HuH-7 (cell line): ENCODE measurements around the gene DUSP1.

Experiments
- DNase-seq: peaks from one replicate; pipeline ENCODE4 v3.0.0; 2011; ENCODE audit warnings: low spot score

The DUSP1 gene

GRCh38 chr5:172777881-172778814 is 7.2 kb upstream of the DUSP1 start:
- peak; percentile 62 for DNase-seq

DNA sequence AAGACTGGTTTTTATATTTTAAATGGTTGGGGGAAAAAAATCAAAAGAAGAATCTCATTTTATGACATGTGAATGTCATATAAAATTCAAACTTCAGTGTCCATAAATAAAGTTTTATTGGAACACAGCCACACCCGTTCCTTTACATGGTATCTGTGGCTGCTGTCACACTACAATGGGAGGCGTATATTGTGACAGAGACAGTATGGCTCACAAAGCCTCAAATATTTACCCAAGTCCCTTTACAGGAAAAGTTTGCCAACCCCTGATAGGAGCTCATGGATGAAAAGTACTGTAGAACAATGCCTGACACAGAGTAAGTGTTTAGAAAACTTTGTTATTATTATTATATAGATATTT is 5.2 kb upstream of the DUSP1 start:
- no peak for DNase-seq

GRCh38 chr5:172775326-172776234 is 4.6 kb upstream of the DUSP1 start:
- peak; percentile 64 for DNase-seq

DNA sequence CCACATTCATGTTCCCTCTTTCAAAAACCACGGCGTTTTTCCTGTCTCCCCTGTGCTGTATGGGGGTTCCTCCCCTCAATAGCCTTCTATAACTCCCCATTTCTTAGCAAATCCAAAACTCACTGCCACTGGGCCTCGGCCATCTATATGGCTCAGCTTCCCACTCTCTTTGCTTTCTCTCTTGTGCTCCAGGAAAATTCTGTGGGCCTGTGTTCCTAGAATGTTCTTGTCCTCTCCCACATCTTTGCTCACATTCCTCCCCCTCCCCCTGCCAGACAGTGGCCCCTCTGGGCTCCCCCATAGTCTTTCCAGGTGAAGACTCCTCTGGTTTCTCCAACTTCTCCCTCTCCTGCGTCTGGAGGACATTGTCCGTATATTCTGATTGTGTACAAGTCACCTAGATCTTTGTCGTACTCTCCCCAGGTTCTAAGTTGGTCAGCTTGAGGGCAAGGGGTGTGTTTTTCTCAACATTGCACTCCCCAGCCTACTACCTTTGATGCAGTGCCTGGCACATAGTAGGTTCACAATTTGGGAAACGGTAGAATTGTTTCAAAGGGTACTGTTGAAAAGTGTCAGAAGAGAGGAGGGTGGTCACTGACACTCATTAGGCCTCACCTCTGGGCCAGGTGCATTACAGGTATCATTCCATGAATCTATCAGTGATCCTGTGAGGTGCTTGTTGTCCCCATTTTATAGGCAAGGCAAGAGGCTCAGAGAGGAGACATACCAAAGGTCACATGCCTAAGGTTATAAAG is 3.7 kb upstream of the DUSP1 start:
- no peak for DNase-seq

GRCh38 chr5:172773481-172774469 is 2.8 kb upstream of the DUSP1 start:
- DNase-seq = no peak

GRCh38 chr5:172772112-172772906 is 1.3 kb upstream of the DUSP1 start:
- peak; percentile 91 for DNase-seq

DNA sequence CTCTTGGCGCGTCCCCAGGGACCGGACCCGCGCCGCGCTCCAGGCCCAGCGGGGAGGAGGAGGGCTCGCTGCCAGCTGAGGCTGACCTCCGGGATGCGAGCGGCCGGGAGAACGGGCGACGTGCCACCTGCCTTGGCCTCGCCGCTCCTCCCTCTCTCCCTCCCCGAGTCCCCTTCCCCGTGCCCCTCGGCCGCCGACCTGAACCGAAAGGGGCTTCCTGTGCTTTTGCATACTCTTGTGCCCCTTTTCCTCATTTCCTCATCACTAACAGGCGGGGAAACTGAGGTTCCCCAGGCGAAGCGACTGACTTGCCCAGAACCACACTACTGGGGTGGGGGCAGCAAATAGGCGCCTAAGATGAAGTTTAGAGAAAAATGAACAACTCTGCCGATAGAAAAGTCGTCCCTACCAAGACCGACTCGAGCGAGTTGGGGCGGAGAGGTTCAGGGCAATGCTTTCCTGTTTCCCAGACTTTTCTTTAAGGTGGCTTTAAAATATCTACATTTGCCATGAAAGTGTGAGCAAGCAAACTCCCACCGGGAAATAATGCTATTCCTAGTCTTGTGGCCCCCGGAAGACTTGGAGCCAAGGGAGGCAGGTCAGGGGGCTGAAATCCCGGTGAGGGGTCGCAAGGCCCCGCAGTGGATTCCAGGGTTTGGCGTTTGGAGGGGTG is 580 bp upstream of the DUSP1 start:
- DNase-seq = no peak

DNA sequence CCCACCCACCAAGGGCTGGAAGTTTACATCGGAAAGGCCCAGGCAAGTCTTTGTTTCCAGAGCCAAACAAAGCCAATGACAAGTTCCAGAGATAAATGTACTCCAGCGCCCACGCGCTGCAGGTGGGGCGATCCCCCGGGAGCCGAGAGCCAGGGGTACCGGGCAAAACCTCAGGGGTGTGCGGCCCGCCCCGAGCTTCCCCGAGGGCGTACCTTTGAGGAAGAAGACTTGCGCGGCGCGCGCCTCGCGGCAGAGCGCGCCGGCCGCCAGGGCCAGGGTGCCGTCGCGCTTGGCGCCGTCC is 671 bp downstream of the DUSP1 start:
- no peak for DNase-seq

DNA sequence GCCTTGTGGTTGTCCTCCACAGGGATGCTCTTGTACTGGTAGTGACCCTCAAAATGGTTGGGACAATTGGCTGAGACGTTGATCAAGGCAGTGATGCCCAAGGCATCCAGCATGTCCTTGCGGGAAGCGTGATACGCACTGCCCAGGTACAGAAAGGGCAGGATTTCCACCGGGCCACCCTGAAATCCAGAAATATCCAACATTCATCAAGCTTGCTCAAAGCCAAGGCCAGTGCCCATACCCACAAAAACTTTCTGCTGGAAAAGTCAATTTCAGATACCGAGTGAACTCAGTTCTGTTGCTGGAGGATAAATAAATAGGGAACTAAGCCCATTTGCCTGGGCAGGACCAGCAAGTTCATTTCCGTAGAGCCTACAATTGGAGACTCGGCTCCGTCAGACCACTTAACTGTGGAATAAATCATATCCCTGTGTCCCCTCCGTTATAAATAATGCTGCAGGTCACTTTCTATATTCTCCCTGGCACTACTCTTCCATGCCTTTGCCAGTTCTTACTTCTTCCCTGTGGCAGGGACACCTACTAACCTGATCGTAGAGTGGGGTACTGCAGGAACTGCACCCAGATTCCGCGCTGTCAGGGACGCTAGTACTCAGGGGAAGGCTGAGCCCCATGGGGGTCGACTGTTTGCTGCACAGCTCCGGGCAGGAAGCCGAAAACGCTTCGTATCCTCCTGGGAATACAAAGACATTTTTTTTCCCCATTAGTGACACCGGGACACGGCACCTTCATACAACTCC is 1.2 kb downstream of the DUSP1 start:
- no peak for DNase-seq

- DNase-seq = no peak
These were observed 1.7 kb downstream of the DUSP1 start for GRCh38 chr5:172769342-172769615.

GRCh38 chr5:172768573-172769341 is 2.2 kb downstream of the DUSP1 start:
- no peak for DNase-seq

- DNase-seq = no peak
These were observed 2.9 kb downstream of the DUSP1 start for GRCh38 chr5:172768098-172768572.

DNA sequence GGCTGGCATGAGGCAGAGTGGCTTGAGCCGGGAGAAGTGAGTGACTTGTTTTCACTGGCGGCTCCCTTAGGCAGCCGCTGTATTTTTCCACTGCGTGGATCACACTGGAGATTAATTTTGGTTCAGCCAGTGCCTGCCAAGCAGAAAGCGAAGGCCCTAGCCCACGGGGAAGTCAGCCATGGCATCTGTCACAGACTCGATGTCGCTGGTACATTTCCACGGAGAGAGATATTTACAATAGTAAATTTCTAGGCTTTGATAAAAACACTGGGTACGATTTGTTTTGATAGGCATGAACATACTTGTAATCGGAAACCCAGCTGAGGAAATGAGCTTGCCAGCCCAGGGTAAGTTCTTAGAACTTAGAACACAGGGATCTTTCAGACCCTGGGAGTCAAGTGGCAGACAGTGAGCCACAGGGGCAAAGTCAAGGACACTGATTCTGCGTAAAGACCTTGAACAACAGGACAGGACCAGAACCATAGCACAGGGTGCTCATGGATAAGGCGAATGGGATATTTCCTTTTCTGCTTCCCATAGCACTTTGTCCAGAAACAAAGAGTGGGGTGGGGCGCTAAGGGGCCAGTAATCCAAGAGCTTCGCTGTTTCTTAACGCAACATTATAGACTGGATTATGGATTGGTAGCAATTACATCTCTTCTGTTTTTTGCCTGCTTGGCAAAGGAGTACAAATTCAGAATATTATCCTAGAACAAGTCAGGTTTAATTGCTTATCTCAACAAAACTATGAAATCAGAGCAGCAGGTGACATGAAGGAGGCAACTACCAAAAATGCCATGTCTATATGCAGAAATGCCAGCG is 4.5 kb downstream of the DUSP1 start:
- DNase-seq = no peak

DNA sequence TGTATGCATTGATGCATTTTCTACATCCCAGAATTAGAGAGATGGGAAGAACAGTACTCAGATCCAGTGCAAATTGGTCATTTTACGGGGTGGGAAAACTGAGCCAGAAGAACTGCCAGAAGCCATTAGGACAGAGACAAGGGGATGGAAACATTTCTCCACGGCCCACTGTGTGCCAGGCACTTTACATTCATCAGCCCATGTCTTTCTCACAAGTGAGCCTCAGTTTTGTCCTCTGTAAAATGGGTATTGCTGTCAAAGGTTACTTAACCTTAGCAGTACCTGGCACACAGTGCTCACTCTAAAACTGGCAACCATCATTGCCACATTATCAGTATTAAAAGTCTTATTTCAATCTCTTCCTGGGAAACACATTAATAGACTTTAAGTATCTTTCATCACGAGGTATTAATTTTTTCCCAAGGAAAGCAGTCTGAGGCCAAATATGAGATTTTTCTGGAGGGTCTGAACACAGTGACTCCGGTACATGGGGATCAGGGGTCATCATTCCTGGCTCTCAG is 5.2 kb downstream of the DUSP1 start:
- DNase-seq = no peak

DNA sequence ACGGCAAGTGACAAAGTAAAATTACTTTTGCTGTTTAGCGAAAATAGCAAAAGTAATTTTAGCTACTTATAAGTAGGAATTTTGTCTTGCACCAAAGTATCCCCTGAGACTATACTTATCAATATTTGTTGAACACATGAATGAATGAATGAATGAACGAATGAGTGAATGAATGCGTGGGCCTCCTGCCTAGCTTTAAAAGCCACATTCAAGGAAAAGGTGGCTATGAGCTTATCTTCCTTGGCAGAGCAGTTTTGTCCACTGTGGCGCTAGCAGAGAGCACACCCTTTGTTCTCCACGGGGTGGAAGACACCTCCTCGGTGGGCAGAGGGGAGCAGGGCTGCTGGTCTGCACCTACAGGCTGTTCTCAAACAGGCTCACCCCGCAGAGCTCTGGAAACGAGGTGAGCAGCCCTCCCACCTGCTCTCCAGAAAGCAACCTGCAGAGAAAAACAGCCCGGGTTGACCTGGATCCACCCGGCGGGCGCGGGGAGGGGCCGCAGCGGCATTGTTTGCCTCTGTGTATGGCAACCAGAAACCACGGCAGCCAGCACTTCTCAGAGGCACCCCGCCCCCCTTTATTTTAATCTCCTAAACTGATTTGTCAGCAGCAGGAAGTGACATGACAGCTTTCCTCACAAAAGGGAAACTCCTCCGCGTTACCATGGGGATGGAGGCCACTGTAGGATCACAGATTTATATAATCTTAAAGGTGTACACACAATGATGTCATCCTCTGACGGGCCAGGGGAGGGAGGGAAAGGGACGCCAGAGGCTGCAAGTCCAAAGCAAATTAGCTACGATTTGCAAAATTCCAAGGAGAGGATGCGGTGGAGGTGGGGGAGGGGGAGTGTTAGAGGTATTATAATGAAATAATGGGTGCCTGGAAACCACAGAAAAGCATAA is 5.9 kb downstream of the DUSP1 start:
- peak; percentile 94 for DNase-seq

- no peak for DNase-seq
These were observed 7.9 kb downstream of the DUSP1 start for GRCh38 chr5:172763120-172763464.
